OCI-LY3 (cell line): ENCODE results near the gene PIP5K1C.

Source experiments
- CTCF ChIP-seq: fragments of 200-600, 300-600 bp; sonication (generic); IDR thresholded peaks from 2 replicates; pipeline ENCODE4 v1.5.1; 2014; ENCODE audit warnings: antibody characterized with exemption, low read length, low read depth
- EZH2phosphoT487 ChIP-seq: fragments of 200-600 bp; shearing (Covaris generic); IDR thresholded peaks from 2 replicates; pipeline ENCODE4 v1.6.1; 2018; ENCODE audit warnings: antibody characterized with exemption, mixed run types, low read depth

DNA sequence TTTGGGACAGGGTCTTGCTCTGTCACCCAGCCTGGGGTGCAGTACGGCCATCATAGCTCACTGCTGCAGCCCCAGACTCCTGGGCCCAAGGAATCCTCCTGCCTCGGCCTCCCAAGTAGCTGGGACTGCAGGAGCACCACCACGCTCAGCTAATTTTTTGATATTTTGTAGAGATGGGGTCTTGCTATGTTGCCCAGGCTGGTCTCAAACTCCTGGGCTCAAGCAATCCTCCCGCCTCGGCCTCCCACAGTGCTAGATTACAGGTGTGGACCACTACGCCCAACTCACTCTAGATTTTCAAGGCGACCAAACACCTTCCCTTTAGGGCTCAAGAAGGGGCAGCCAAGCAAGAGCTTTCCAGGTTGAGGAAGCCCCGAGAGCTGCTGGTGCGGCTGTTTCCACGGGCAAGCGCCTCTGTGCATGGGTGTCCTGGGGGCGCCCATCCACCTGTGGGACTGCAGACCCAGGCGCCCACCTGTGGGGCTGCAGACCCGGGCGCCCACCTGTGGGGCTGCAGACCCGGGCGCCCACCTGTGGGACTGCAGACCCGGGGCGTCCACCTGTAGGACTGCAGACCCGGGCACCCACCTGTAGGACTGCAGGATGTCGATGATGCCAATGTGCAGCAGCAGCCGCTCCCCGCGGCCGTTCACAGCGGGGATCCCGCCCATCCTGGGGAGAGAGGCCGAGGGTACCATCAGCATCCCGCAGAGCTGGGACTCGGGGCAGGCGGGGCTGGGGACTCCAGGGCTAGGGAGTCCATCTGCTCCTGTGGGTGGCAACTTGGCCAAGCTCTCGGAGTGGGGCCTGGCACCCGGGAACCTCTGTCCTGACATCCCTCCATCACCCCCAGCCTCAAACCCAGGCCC is 52.0 kb downstream of the PIP5K1C start:
- TF ChIP-seq CTCF (no peak), EZH2phosphoT487 (no peak)
